CD4-positive, alpha-beta T cell (primary cell): Measurements from ENCODE around the gene SARNP. TPM values are rescaled to one million over a fixed set of nuclear protein-coding genes. Genes with fewer than 3 reads are reported as not detected.

ENCODE experiments used
- ATAC-seq: fragments of 200-7000 bp; cut with Tn5 transposase; one replicate; pipeline ENCODE4 v1.10.0; 2022; ENCODE audit warnings: mild to moderate bottlenecking; ENCODE audit not compliant: poor library complexity
- CTCF ChIA-PET: fragments of 350-600 bp; sonication (Branson Sonifier 250); formaldehyde crosslinking; loops from one replicate; lab custom pipeline; 2021; ENCODE audit warnings: antibody characterized with exemption, inconsistent platforms; lab: Charles Lee
- POLR2A ChIA-PET: fragments of 350-600 bp; sonication (Branson Sonifier 250); formaldehyde crosslinking; loops from one replicate; lab custom pipeline; 2021; ENCODE audit warnings: antibody characterized with exemption, inconsistent platforms; lab: Charles Lee
- DNase-seq, 14 experiments: peaks; one replicate each; pipeline ENCODE4 v3.0.0-alpha.2; 2013 to 2020; ENCODE audit warnings: mixed read lengths in 2 of 14
- H3K27ac ChIP-seq, 2 donors: one replicate each; pipeline versions ENCODE4 v1.5.1 to v1.7.0; 2013; ENCODE audit warnings: low read length in 2 of 2, low read depth in 1 of 2, mild to moderate bottlenecking in 1 of 2
- H3K27me3 ChIP-seq, 2 experiments: 1 replicate in 1 of 2; 2 replicates in 1 of 2; pipeline versions ENCODE4 v1.6.1 to v1.7.0; 2013; ENCODE audit warnings: low read length in 2 of 2, control low read depth in 1 of 2, mild to moderate bottlenecking in 1 of 2, moderate library complexity in 1 of 2; ENCODE audit not compliant: insufficient read depth in 2 of 2, control insufficient read depth in 1 of 2
- H3K36me3 ChIP-seq: one replicate; pipeline ENCODE4 v1.6.1; 2013; ENCODE audit warnings: low read length, control low read depth; ENCODE audit not compliant: insufficient read depth
- H3K4me1 ChIP-seq: one replicate; pipeline ENCODE4 v1.6.1; 2013; ENCODE audit warnings: low read length, control low read depth; ENCODE audit not compliant: insufficient read depth
- H3K4me3 ChIP-seq: one replicate; pipeline ENCODE4 v1.5.1; 2013; ENCODE audit warnings: mild to moderate bottlenecking, low read length, moderate library complexity
- H3K9me3 ChIP-seq, 2 experiments: 1 replicate in 1 of 2; 2 replicates in 1 of 2; pipeline versions ENCODE4 v1.6.1 to v1.7.0; 2013; ENCODE audit warnings: low read length in 2 of 2, mild to moderate bottlenecking in 2 of 2, control low read depth in 1 of 2, moderate library complexity in 1 of 2; ENCODE audit not compliant: control insufficient read depth in 1 of 2, insufficient read depth in 1 of 2
- H3K27ac Mint-ChIP-seq: one replicate; pipeline ENCODE4 v1.8.0; 2020; ENCODE audit warnings: mixed read lengths
- H3K27me3 Mint-ChIP-seq: one replicate; pipeline ENCODE4 v1.8.0; 2021; ENCODE audit warnings: mixed read lengths
- H3K36me3 Mint-ChIP-seq: one replicate; pipeline ENCODE4 v1.8.0; 2021; ENCODE audit warnings: low read depth, mixed read lengths
- H3K4me1 Mint-ChIP-seq: one replicate; pipeline ENCODE4 v1.8.0; 2021; ENCODE audit warnings: low read depth, mixed read lengths
- H3K4me3 Mint-ChIP-seq: one replicate; pipeline ENCODE4 v1.8.0; 2020; ENCODE audit warnings: mild to moderate bottlenecking, mixed read lengths
- H3K9me3 Mint-ChIP-seq: one replicate; pipeline ENCODE4 v1.8.0; 2020; ENCODE audit warnings: mixed read lengths
- CTCF ChIP-seq: fragments of 200-600 bp; IDR thresholded peaks from one replicate; pipeline ENCODE4 v1.8.0; 2022; ENCODE audit warnings: antibody characterized with exemption, mild to moderate bottlenecking
- intact Hi-C, 2 experiments: fragments of 100-400 bp; cut with DNase I in 1 of 2; cut with micrococcal nuclease in 1 of 2; formaldehyde crosslinking; loops; one replicate each; pipeline versions ENCODE4 v1.15.1 to v1.9.0; 2023 to 2025; cut with DNase I, micrococcal nuclease
- total RNA-seq, 174 experiments: library from RNA in 2 of 174; stranded (reverse) in 2 of 174; gene quantifications; one replicate each; pipeline ENCODE4 v1.2.3 and lab custom pipeline; 2021 to 2026

SARNP gene
- total RNA-seq, 2 experiments from 2014 or later = 38.2 to 38.6 TPM

GRCh38 chr12:55723516-55724225 lies 93.9 kb downstream of the SARNP start:
- TF ChIP-seq CTCF = no peak
- Histone ChIP-seq H3K9me3 (no peaks in the 10 kb centered on the region), H3K4me3 (no peak overlapping the region), H3K27me3 (no peaks in the 10 kb centered on the region), H3K4me1 (peaks cover 43% of the 10 kb centered on the region), H3K27ac (no peak overlapping the region), H3K36me3 (peaks cover 21% of the 10 kb centered on the region)
- H3K9me3 Mint-ChIP-seq = no peaks in the 10 kb centered on the region
- intact Hi-C loops = loop anchor here in 1 of 2 experiments (1.0 kb wide), 1 partner anchor 15 kb away; no protein-coding TSS in a partner anchor
- ChIA-PET CTCF (interaction anchor here (1.8 to 2.0 kb wide), 2 partner anchors 14 to 15 kb away, joined by 5 to 7 read pairs; no protein-coding TSS in a partner anchor), POLR2A (interaction anchor here (2.3 kb wide), 1 partner anchor 15 kb away, joined by 19 read pairs; no protein-coding TSS in a partner anchor)
- no peak overlapping the region for H3K27ac Mint-ChIP-seq
- H3K4me1 Mint-ChIP-seq = peaks cover 30% of the 10 kb centered on the region
- ATAC-seq = no peak
- DNase-seq = no peak
- no peak overlapping the region for H3K4me3 Mint-ChIP-seq
- peaks cover 18% of the 10 kb centered on the region for H3K36me3 Mint-ChIP-seq
- H3K27me3 Mint-ChIP-seq = no peaks in the 10 kb centered on the region

- DNase-seq (no peak), ATAC-seq (no peak)
- no peak overlapping the region for H3K4me3 ChIP-seq
- peaks cover 36% of the 10 kb centered on the region for H3K4me1 Mint-ChIP-seq
- H3K27ac Mint-ChIP-seq = no peak overlapping the region
- H3K9me3 ChIP-seq = no peaks in the 10 kb centered on the region
- H3K9me3 Mint-ChIP-seq = no peaks in the 10 kb centered on the region
- POLR2A ChIA-PET = interaction anchor here (2.3 kb wide), 1 partner anchor 16 kb away, joined by 19 read pairs; no protein-coding TSS in a partner anchor
- H3K27me3 ChIP-seq = no peaks in the 10 kb centered on the region
- intact Hi-C loops = no loop called here
- CTCF ChIA-PET = interaction anchor here (1.8 to 2.0 kb wide), 2 partner anchors 14 to 16 kb away, joined by 5 to 7 read pairs; no protein-coding TSS in a partner anchor
- H3K27ac ChIP-seq = no peak overlapping the region
- no peaks in the 10 kb centered on the region for H3K27me3 Mint-ChIP-seq
- peaks cover 22% of the 10 kb centered on the region for H3K36me3 ChIP-seq
- no peak for TF ChIP-seq CTCF
- peaks cover 18% of the 10 kb centered on the region for H3K36me3 Mint-ChIP-seq
- H3K4me1 ChIP-seq = peaks cover 44% of the 10 kb centered on the region
- no peak overlapping the region for H3K4me3 Mint-ChIP-seq
Measured at GRCh38 chr12:55722948-55723347, 94.6 kb downstream of the SARNP start.

GRCh38 chr12:55721601-55722213 lies 95.8 kb downstream of the SARNP start:
- Histone ChIP-seq H3K4me3 (no peak overlapping the region), H3K36me3 (peaks cover 25% of the 10 kb centered on the region), H3K9me3 (no peaks in the 10 kb centered on the region), H3K27ac (no peak overlapping the region), H3K4me1 (peaks cover 44% of the 10 kb centered on the region), H3K27me3 (no peaks in the 10 kb centered on the region)
- intact Hi-C loops = no loop called here
- TF ChIP-seq CTCF = no peak
- no peak for ATAC-seq
- H3K4me1 Mint-ChIP-seq = peaks cover 38% of the 10 kb centered on the region
- ChIA-PET POLR2A (no interaction called here), CTCF (interaction anchor here (1.8 to 2.0 kb wide), 2 partner anchors 15 to 17 kb away, joined by 5 to 7 read pairs; no protein-coding TSS in a partner anchor)
- no peaks in the 10 kb centered on the region for H3K9me3 Mint-ChIP-seq
- H3K27me3 Mint-ChIP-seq = no peaks in the 10 kb centered on the region
- peaks cover 18% of the 10 kb centered on the region for H3K36me3 Mint-ChIP-seq
- no peak for DNase-seq
- H3K27ac Mint-ChIP-seq = no peak overlapping the region
- H3K4me3 Mint-ChIP-seq = no peak overlapping the region
